ENCODE measurements around the gene SP2. TPM values are rescaled to one million over a fixed set of nuclear protein-coding genes. Genes with fewer than 3 reads are reported as not detected.
A peak's percentile ranks its signal among the peaks of the same experiment; 100 is the strongest.

SP2 gene
- total RNA-seq, 1 experiment from 2014 or later = 1.9 TPM

- peak; percentile 70 for DNase-seq (ENCODE audit: low spot score)
Observed at GRCh38 chr17:47949197-47949759, 53.2 kb downstream of the SP2 start.

- DNase-seq (ENCODE audit: low spot score) = no peak
Observed at GRCh38 chr17:47949946-47950345, 53.9 kb downstream of the SP2 start.

- DNase-seq (ENCODE audit: low spot score) = no peak
Observed at GRCh38 chr17:47950448-47950847, 54.4 kb downstream of the SP2 start.

- no peak for DNase-seq (ENCODE audit: low spot score)
Observed at GRCh38 chr17:47952171-47953021, 56.4 kb downstream of the SP2 start.

- DNase-seq (ENCODE audit: low spot score) = no peak
Observed at GRCh38 chr17:47953909-47954308, 57.9 kb downstream of the SP2 start.

GRCh38 chr17:47955497-47956461, 59.7 kb downstream of the SP2 start:
- DNase-seq (ENCODE audit: low spot score) = no peak

GRCh38 chr17:47956791-47957590, 61.0 kb downstream of the SP2 start:
- no peak for DNase-seq (ENCODE audit: low spot score)

GRCh38 chr17:47957591-47958490, 61.8 kb downstream of the SP2 start, which contains the start of gene PRR15L:
PRR15L (minus strand) TSS chr17:47957883; CDS start chr17:47953234, 4,649 bp downstream.
- no peak for DNase-seq (ENCODE audit: low spot score)

GRCh38 chr17:47959825-47960655, 64.0 kb downstream of the SP2 start:
- DNase-seq (ENCODE audit: low spot score) = no peak

- DNase-seq (ENCODE audit: low spot score) = no peak
Observed at GRCh38 chr17:47961406-47961805, 65.4 kb downstream of the SP2 start.

- no peak for DNase-seq (ENCODE audit: low spot score)
Observed at GRCh38 chr17:47962901-47963300, 66.9 kb downstream of the SP2 start.

GRCh38 chr17:47964856-47965255, 68.8 kb downstream of the SP2 start:
- no peak for DNase-seq (ENCODE audit: low spot score)

GRCh38 chr17:47966079-47966519, 70.1 kb downstream of the SP2 start:
- no peak for DNase-seq (ENCODE audit: low spot score)

GRCh38 chr17:47967607-47968252, 71.7 kb downstream of the SP2 start:
- DNase-seq (ENCODE audit: low spot score) = no peak

- no peak for DNase-seq (ENCODE audit: low spot score)
Observed at GRCh38 chr17:47968836-47969235, 72.8 kb downstream of the SP2 start.

- DNase-seq (ENCODE audit: low spot score) = no peak
Observed at GRCh38 chr17:47969930-47970724, 74.1 kb downstream of the SP2 start.

- peak; percentile 100 for DNase-seq (ENCODE audit: low spot score)
Observed at GRCh38 chr17:47970725-47971499, 74.9 kb downstream of the SP2 start, which contains the start of gene CDK5RAP3. CDK5RAP3 (plus strand) TSS chr17:47971113; CDS start chr17:47971147, 34 bp downstream.
